Ascending aorta (tissue), 2 donors: Measurements from ENCODE around the gene NR3C1. TPM values are rescaled to one million over a fixed set of nuclear protein-coding genes. Genes with fewer than 3 reads are reported as not detected.
A peak's percentile ranks its signal among the peaks of the same experiment; 100 is the strongest.

Source experiments
- DNase-seq, 2 donors: peaks; one replicate each; pipeline ENCODE4 v3.0.0-alpha.2; 2019; ENCODE audit warnings: low spot score in 2 of 2
- H3K27ac ChIP-seq, 2 donors: fragments of 200-600 bp; sonication (generic); one replicate each; pipeline ENCODE4 v1.5.1; 2016 to 2017; ENCODE audit warnings: mild to moderate bottlenecking in 1 of 2
- H3K27me3 ChIP-seq: fragments of 200-600 bp; sonication (generic); one replicate; pipeline ENCODE4 v1.5.1; 2017
- H3K36me3 ChIP-seq, 2 donors: fragments of 200-600 bp; sonication (generic); one replicate each; pipeline ENCODE4 v1.5.1; 2016
- H3K4me1 ChIP-seq, 2 donors: fragments of 200-600 bp; sonication (generic); one replicate each; pipeline ENCODE4 v1.5.1; 2016 to 2017; ENCODE audit warnings: mild to moderate bottlenecking in 1 of 2
- H3K4me3 ChIP-seq, 2 donors: fragments of 200-600 bp; sonication (generic); one replicate each; pipeline ENCODE4 v1.5.1; 2016 to 2017; ENCODE audit warnings: mild to moderate bottlenecking in 1 of 2
- H3K9me3 ChIP-seq, 2 donors: fragments of 200-600 bp; sonication (generic); one replicate each; pipeline ENCODE4 v1.5.1; 2016
- intact Hi-C: fragments of 100-400 bp; cut with DNase I; formaldehyde crosslinking; loops from one replicate; pipeline ENCODE4 v1.15.1; 2023
- total RNA-seq: library from RNA; depleted of rRNA; stranded (reverse); fragments of >200 nt; gene quantifications from one replicate; pipeline ENCODE4 v1.1.0, GENCODE V29; 2016
- TF ChIP-seq, protein P1 (sequence below), 3 experiments: fragments of 200-600 bp in 2 of 3; fragments of 450-650 bp in 1 of 3; sonication (generic) in 2 of 3; IDR thresholded peaks; one replicate each; pipeline ENCODE4 v1.5.1; 2016 to 2019; ENCODE audit warnings: antibody characterized with exemption in 3 of 3, mild to moderate bottlenecking in 1 of 3, moderate library complexity in 1 of 3

Gene NR3C1
- total RNA-seq, 1 donor from 2014 or later = 18.4 TPM

GRCh38 chr5:143350341-143350740 lies 53.1 kb downstream of the NR3C1 start:
- Histone ChIP-seq H3K36me3 (no peaks in the 10 kb centered on the region), H3K9me3 (no peaks in the 10 kb centered on the region), H3K4me3 (no peak overlapping the region), H3K27ac (peak overlapping the region in 1 of 2 donors; percentile 52), H3K4me1 (peaks cover 9 to 20% of the 10 kb centered on the region in 2 donors), H3K27me3 (no peaks in the 10 kb centered on the region)
- intact Hi-C loops = no loop called here
- TF ChIP-seq, protein P1, sequence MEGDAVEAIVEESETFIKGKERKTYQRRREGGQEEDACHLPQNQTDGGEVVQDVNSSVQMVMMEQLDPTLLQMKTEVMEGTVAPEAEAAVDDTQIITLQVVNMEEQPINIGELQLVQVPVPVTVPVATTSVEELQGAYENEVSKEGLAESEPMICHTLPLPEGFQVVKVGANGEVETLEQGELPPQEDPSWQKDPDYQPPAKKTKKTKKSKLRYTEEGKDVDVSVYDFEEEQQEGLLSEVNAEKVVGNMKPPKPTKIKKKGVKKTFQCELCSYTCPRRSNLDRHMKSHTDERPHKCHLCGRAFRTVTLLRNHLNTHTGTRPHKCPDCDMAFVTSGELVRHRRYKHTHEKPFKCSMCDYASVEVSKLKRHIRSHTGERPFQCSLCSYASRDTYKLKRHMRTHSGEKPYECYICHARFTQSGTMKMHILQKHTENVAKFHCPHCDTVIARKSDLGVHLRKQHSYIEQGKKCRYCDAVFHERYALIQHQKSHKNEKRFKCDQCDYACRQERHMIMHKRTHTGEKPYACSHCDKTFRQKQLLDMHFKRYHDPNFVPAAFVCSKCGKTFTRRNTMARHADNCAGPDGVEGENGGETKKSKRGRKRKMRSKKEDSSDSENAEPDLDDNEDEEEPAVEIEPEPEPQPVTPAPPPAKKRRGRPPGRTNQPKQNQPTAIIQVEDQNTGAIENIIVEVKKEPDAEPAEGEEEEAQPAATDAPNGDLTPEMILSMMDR (IDR thresholded peaks at IDR 0.05) = no peak
- no peak for DNase-seq

- peaks cover 6 to 16% of the 10 kb centered on the region in 2 donors for H3K4me1 ChIP-seq
Observed at GRCh38 chr5:143349177-143349576, 54.3 kb downstream of the NR3C1 start.

DNA sequence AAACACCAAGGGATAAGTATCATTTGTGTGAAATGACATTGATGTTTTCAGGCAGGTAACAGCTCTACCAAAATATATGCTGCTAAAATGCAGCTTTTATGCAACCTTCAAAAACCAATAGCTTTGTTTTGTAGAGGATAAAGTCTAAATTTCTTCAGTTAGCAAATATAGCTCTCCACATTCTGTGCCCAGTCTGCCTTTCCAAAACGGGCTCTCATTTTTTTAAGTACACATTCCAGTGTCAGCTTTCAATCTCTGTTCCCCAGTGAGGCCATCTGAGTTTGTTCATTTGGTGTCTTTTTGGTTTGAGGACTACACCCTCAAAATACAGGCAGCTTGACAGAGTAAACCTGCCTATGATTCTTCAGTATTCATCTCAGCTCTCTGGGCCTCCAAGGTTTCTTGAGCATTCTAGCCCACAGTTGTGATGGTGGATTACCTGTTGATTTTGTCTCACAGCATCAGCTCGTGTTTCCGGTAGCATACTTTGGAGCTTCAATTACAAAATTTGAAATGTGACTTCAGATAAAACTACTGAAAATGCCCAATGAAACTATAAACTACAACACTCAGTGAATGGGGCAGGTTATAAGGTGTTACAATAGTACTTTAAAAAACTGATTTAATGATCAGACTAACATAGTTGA lies 55.7 kb downstream of the NR3C1 start:
- Histone ChIP-seq H3K9me3 (no peaks in the 10 kb centered on the region), H3K4me1 (peaks cover 6 to 12% of the 10 kb centered on the region in 2 donors), H3K36me3 (no peaks in the 10 kb centered on the region), H3K27ac (peak overlapping the region; percentile 41 to 55), H3K4me3 (no peak overlapping the region), H3K27me3 (no peaks in the 10 kb centered on the region)
- no peak for DNase-seq
- TF ChIP-seq, protein P1 (IDR thresholded peaks at IDR 0.05) = no peak
- intact Hi-C loops = no loop called here

More at GRCh38 chr5:143349177-143349576, 54.3 kb downstream of the NR3C1 start:
- Histone ChIP-seq H3K27ac (no peak overlapping the region), H3K27me3 (no peaks in the 10 kb centered on the region), H3K4me3 (no peak overlapping the region), H3K36me3 (no peaks in the 10 kb centered on the region), H3K9me3 (no peaks in the 10 kb centered on the region)
- no peak for DNase-seq
- intact Hi-C loops = no loop called here
- TF ChIP-seq, protein P1 (IDR thresholded peaks at IDR 0.05) = no peak

DNA sequence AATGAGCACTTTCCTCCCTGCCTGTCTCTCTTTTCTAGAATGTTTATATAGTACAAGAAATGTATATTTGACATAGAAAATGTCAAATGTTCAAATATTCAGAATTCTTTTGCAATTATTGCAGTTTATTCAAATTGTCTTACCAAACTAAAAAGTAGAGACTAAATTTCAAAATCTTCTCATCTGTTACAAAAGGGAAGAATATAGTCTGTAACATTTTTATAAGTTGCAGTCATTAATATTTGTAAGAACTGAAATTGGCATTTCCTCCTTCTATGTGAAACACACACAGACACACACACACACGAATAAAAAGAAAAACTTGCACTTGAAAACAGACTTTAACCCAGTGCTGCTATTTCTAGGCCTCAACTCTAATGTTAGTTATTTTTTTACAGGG lies 56.4 kb downstream of the NR3C1 start:
- Histone ChIP-seq H3K27ac (peak overlapping the region; percentile 41 to 55), H3K4me1 (peaks cover 8 to 14% of the 10 kb centered on the region in 2 donors)

DNA sequence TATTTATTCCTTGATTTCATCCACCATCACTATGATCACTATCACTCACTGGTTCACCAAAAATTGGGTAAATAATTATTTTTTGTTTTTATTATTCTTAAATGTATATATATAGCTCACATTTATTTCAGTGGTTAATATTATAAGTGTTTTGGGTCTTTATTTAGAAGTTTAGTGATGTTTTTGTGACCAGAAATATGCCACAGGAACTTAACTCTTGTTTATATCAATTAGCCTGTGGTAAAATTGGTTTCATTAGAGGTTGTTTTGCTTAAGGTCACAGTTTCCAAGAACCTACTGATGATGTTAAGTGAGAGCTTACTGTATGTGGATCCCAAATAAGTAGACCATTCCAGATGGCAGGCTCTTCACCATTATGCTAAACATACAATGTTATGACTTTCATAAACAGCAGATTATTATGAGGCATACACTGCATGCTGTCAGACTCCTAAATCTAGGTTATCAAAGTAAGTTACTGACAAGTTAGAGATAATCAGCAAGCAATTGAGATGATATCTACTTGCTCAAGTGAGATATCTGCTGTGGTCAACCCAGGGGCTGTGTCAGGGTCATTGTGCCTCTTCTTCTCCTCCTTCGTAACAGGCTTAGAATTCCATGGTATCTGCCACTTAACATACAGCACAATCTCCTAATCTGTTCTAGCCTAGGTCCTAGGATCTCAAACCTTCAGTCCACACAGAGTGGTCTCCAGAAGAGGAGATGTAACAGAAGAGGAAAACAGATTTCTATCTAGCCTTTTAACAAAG lies 57.6 kb downstream of the NR3C1 start:
- Histone ChIP-seq H3K4me3 (no peak overlapping the region), H3K4me1 (peaks cover 8 to 20% of the 10 kb centered on the region in 2 donors), H3K27me3 (no peaks in the 10 kb centered on the region), H3K9me3 (no peaks in the 10 kb centered on the region), H3K36me3 (no peaks in the 10 kb centered on the region), H3K27ac (no peak overlapping the region)
- intact Hi-C loops = no loop called here
- DNase-seq = no peak
- TF ChIP-seq, protein P1 (IDR thresholded peaks at IDR 0.05) = no peak

More for the DNA sequence above, 56.4 kb downstream of the NR3C1 start:
- intact Hi-C loops = no loop called here
- no peaks in the 10 kb centered on the region for H3K9me3 ChIP-seq
- no peaks in the 10 kb centered on the region for H3K36me3 ChIP-seq
- DNase-seq = no peak
- TF ChIP-seq, protein P1 (IDR thresholded peaks at IDR 0.05) = no peak
- no peak overlapping the region for H3K4me3 ChIP-seq
- no peaks in the 10 kb centered on the region for H3K27me3 ChIP-seq
